ENCODE data around the gene WDR93. TPM values are rescaled to one million over a fixed set of nuclear protein-coding genes. Genes with fewer than 3 reads are reported as not detected.

WDR93 gene
- total RNA-seq, 1 experiment from 2014 or later, result 0.48 TPM

DNA sequence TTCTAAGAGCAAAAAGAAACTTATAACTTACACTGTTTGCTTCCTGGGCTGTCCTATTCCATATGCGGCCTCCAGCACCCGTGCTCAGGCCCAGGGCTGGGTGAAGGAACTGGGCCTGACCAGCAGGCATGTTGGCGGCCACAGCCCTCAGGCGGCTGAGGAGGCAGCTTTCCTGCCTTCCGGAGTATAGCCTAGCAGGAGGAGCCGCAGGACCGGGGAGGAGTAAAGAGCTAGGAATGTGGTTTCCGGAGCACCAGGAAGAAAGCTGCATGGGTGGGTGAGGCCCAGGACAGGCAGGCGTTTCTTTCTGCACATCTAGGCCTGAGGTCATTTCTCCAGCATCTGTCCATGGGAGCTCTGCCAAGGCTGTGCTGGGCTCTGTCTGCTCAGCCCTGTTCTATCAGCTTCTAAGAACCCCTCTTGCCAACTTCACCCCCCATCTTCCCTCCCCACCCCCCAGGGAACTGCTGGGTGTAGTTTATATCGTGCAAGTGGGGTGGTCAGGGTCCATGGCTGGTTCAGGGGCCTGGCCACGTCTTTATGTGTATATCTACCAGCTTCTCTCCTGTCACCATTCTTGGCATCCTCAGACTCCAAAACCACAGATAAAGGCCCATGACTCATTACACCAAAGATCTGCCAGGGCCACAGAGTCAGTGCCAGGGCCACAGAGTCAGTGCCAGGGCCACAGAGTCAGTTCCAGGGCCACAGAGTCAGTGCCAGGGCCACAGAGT lies 27.6 kb upstream of the WDR93 start:
- DNase-seq (ENCODE audit: low read depth), result peak; percentile 99

DNA sequence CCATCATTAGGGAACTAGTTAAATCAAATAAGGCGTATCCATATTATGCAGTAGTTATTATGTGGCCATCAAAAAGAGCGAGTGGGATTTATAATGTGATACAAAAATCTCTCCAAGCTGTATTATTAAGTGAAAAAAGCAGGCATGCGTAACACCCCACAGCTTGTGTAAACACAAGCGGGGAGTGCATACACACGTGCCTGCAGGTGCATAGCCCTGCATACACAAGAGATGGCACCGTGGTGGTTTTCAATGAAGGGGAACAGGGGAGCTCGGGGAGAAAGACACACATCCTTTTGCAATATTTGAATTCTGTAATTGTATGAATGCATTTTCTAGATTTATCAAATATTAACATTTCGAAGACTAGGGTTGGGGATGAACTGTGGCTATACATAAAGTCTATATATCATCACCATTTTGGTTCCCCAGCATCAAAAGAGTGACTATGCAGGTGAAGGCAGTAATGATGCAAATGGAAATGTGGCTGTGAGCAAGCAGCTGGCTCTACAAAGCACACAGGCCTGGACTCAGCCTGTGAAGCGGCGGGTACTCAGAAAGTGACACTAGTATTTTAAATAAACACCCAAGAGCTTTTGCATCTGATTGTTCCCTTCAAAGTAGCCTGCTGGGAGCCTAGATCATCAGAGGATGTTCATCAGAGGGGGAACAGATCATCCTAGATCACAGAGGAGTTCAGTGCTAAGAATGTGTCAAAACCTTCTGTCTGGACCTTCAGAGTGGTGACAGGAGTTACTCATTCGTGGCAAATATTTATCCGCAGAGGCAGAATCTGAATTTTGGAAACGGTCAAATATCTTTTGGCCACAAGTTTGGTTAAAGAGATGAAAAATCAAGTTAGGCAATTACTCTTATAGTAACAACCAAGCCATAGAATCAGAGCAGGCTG lies 25.9 kb upstream of the WDR93 start:
- peak; percentile 20 for DNase-seq (ENCODE audit: low read depth)

DNA sequence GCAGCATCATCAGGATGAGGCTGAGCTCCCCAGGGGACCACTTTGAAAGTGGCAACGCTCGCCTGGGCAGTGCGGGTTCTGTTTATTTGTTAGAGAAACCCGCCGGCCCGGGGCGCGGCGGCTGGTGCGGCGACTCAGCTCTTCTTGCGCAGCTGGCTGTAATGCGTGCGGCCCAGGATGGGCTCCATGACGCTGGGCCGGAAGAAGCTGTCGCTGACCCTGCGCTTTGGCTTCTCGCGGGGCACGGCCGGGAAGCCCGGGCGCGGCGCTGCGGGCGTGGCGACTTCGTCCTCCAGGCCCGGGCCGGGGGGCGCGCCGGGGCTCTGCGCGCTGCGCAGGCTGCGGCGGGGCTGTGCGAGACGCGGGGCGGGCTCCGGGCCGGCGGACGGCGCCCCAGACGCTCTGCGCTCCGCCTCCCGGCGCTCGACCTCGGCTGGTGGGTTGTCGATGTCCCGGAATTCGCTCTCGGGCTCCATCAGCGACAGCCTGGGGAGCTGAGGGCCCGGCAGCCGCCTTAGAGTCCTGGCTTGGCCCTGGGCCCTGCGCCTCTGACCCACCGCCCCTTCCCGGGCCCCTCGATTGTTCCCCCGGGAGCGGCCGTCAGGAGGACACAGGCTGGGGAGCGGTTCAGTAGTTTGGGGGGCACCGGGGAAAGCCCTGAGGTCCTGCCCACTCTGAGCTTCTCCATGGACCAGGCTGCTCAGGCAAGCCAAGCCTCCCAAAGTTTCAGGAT lies 25.0 kb upstream of the WDR93 start:
- peak; percentile 78 for DNase-seq (ENCODE audit: low read depth)

DNA sequence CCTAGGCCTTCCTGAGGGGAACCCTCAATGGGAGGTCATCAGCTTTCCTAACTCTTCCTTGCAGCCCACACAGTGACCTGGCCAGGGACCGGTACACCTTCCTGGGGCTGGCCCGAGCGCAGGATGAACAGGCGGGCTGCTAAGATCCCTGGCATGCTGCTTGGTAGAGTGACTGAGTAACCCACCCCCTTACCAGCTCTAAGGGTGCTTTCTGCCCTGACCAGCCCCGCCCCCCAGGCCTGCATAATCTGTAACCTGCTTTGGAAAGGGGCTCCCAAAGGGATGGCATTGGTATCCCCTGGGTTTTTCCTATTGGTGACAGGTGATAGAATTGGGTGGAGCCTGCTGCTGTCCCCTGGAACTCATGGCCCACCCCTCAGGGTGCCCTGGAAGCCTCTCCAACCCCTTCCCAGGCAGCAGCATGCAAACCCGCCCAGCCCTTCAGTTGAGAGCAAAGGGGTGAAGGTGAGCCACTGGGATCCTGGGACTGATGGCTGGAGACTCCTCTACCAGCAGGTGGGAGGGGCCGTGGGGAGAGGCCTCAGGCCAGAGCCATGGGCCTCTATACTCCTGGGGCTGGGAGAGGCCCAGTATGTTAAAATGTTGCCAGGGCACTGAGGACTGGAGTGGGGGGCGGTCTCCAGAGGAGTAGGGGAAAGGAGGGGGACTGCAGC lies 24.3 kb upstream of the WDR93 start:
- DNase-seq (ENCODE audit: low read depth), result no peak

DNA sequence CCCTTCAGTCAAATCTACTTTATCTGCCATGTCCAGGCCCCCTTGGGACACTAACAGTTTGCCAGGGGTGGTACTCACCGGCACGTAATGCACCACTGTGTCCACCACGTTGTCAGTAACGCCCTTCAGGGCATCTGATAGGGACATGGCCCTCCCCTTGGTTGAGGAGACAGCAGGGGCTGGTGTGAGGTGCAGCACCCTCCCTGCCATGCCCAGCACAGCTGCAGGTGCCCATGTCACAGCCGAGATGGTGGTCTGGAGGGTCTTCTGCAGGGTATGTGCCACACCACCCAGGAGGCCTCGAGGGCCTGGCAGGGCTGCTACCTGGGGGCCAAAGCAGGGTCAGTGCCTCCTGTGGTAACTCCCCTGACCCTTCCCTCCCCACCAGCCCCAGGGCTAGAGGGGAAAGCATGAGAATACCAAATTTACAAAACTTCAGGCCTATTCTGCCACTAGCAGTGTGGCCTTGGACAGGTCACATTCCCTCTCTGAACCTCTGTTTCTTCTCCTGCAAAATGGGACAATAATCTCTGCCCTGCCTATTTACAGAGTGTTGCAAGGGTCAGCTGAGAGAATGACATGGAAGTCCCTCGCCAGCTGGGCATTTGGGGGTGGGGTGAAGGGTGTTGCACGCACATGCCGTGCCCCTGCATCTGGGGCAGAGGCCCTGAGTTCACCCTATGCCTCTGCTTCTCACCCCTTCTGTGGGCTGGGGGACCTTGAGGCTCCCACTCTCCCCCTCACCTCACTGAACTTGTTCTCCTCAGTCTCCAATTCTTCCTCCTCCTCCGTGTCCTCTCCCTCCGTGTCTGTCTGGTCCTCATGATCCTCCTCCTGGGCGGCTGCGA lies 23.5 kb upstream of the WDR93 start:
- no peak for DNase-seq (ENCODE audit: low read depth)

DNA sequence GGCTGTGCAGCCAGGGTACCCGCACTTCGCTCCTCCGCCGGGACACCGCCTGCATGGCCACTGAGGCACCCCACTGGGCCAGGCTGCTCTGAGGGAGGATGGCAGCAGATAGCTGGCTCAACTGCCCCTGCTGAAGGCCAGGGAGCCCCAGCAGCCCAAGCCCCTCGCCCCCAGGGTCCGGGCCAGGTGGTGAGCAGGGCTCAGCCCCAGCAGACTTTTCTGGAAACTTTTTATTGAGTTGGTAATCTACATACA lies 23.0 kb upstream of the WDR93 start:
- DNase-seq (ENCODE audit: low read depth), result no peak

DNA sequence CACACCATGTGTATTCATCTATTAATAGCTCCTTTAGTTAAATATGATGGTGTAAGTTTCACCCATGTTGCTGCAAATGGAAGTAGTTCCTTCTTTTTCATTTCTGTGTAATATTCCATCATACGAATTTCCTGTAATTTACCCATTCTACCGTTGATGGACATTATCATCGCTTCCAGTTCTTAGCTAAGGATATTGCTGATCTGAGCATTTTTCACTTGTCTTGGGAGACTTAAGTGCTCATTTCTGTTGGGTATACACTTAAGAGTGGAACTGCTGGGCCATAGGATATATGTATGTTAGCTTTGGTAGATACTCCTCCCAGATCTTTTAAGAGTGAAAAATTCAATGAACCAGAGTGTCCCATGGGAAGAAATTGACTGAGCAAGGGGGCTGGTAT lies 22.4 kb upstream of the WDR93 start:
- no peak for DNase-seq (ENCODE audit: low read depth)

DNA sequence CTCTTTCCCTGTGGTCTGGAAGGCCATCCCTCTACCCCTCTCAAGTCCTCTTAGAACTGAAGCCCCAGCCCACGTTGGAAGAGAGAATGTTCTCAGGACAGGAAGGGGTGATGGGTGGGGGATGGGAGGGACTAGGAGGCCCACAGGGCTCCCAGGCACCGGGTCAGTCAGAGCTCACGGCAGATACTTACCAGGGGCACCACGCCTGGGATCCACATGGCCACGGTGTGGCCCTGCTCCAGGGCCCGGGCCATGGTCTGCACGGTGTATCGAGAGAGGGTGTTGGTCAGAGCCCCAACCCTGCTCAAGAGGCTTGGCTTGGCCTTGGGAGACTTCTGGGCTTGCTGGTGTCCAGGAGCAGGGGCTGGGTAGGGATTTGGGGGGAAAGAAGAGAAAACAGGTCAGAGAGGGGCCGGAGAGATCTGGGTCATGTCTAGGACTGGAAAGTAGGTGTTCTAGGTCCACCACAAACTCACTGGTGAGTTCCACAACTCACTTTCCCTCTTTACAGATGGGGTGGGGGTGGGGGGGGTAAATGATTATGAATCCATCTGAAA lies 21.2 kb upstream of the WDR93 start:
- DNase-seq (ENCODE audit: low read depth), result no peak

DNA sequence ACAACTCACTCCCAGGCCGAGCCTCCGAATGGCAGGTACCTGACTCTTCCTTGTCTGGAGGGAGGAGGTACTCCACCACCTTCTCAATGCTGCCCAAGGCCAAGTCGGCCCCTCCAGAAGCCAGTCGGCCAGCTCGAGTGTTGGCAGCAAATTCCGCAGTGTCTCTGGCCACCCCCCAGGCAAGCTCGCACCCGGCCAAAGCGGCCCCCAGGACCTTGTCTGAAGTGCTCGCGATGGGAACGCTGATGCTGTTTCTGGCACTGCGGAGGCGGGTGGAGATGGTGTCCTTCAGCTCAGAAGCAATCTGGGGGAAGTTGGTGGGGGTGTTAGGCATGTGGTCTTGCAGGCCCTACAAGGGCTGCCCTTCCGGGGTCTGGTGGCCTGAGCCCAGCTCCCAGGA lies 20.7 kb upstream of the WDR93 start:
- DNase-seq (ENCODE audit: low read depth), result no peak

DNA sequence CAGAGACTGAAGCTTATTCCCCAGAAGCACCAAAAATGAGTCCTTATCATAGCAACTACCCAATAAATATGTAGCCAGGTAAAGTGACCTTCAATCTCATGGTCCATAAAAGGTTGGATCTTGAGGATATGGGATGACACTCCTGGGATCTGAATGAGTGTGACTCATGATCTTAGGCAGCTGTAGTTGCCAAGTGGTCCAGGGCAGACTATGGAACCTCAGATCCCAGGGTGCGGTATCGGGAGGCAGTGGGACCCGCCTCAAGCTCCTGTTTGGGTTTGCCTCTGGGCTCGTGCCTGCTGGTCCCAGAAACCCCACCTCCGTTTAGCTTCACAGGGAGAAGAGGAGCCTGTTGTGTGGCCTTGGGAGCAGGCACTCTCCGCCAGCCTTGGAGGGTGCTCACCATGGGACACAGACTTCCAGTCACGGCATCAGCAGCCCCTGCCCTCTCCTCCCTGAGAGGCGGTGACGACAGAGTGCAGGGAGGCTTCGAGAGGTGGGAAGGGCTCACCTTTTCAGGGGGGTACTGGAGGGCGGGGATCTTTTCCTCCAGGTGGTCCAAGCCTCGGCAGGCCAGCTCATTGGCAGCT lies 19.5 kb upstream of the WDR93 start:
- DNase-seq (ENCODE audit: low read depth), result no peak

DNA sequence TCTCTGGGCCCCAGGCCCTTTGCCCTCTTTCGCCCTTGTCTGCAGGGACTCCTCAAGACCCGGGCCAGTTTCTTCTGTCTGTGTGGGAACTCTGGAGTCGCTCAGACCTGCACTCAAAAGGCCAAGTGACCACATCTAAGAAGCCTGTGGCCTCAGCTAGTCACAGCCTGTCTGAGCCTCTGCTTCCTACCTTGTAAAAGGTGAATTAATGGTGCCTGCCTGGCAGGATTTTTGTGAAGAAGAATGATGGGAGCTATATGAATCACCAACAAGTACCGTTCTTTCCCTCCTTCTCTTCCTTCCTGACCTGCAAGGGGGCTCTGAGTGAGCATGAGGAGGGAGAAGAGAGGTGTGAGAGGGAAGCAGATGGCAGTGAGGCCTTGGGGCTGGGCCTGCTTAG lies 18.9 kb upstream of the WDR93 start:
- DNase-seq (ENCODE audit: low read depth), result no peak

DNA sequence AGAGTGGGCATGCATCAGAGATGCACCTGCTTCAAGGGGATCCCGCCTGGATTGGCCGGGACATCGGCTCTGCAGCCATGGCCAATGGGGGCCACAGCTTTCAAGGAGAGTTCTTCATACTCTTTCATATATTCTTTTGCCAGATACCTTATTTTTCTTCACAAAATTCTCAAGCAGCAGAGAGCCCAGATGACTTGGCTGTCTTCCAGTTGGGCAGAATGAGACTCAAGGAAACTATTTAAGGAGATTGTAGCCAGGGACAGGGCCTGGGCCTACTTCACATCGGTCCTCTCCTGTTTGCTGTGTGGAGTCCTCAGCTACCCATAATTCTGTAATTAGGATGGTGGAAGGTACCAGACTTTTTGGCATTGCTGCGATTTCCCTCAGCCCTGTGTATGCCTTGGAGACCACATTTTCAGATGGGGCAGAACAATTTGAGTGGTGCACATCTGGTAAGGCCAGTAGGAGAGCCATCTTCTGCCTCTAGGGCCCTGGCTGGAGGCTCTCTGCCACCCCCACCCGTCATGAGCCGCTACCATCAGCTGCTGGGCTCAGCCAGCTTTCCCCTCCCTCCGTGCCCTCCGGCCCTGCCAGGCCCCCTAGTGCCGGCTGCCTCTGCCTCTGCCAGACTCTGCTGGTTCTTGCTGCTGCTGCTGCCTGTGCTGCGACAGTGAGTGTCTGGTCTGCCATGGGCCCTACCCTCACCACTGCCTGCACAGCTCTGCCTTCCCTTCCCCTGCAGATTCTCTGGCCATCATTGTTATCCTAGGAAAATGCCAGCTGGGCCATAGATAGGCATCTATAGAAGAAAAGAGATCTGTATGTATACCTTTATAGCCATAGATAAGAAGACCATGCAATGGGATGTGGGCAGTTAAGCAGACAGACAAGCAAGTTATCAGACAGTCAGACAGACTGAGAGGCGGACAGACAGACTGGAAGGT lies 18.1 kb upstream of the WDR93 start:
- DNase-seq (ENCODE audit: low read depth), result no peak

DNA sequence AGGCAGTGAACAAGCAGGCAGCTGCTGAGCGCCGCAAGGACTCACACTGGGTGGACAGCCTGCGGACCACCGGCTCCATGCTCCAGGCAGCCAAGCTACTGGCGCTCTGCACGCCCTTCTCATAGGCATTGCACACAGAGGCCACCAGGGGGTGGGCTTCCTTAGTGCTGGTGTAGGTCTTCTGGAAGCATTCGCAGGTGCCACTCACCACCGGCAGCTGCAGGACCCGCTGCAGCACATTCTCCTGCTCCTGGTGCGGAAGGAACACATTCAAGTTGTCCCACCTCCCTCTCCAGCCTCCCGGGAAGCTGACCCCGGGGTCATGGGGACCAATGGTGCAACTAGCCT lies 17.5 kb upstream of the WDR93 start:
- peak; percentile 24 for DNase-seq (ENCODE audit: low read depth)

DNA sequence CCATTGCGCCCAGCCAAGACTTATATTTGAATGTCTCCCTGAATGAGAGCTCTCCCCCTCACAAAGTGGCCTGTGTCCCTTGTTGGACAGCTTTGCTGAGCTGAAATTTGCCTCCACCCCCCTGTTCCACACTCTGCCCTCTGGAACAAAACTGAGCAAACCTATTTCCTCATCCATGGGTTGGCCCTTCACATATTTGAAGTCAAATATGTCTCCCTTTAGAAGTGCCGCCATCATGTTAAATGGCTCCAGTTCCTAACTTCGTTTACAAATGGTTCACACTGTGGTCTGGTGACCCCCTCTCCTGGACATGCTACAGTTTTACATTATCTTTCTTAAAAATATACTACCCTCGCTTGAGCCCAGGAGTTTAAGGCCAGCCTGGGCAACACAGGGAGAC lies 16.1 kb upstream of the WDR93 start:
- peak; percentile 40 for DNase-seq (ENCODE audit: low read depth)

DNA sequence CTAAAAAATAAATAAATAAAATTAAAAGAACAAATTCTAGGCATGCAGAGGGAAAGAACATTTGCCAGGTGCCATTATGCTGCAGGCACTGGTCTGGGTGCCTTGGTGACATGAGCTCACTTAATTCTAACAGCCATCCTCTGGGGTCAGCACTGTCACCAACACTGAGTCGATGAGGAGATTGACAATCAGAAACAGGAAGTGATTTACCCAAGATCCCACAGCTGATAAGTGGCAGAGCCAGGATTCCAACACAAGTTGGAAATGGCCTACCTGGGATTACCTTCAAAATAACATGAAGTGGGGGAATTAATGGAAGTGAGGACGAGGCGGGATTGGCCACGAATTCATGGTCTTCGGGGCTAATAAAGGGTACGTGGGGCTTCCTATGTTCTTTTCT lies 15.0 kb upstream of the WDR93 start:
- no peak for DNase-seq (ENCODE audit: low read depth)

DNA sequence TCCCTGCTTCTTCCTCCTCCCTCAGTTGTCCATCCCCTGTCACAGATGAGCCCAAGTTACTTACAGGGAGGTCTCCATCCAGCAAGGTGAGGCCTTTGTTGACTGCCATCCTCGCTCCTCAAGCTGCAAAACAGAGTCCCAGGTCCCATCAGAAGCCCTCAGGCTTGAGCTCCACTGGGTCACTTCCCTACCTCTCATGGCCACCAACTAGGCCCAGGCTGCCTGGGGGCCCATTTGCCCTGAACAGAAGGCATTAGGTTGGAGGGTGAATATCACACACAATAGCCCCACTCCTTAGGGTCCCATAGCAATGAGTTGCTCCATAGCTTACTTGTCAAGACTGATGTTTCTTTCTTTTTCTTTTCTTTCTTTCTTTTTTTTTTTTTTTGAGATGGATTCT lies 13.2 kb upstream of the WDR93 start:
- DNase-seq (ENCODE audit: low read depth), result no peak

DNA sequence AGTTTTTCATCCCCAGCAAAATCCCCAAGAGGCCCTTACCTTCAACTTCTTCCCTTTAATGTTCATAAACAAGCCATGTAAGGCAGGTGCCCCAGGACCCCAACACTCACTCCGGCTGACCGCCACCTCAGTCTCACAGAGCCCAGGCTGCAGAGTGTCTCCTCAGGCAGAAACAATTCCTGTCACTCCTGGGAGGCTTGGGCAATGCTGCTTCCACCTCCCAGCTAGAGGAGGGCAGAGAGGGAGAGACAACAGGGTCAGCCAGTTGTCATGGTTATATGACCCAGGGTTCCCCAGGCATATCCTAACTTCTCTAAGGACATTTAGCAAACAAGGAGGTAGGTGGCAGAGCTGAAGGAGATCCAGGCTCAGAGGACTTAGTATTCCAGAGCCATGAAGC lies 11.4 kb upstream of the WDR93 start, which contains the start of gene PLIN1:
PLIN1 (minus strand) TSS at position 156 of the 400 bp plus-strand sequence. CDS start 1,878 bp downstream, outside the sequence.
- DNase-seq (ENCODE audit: low read depth), result no peak

DNA sequence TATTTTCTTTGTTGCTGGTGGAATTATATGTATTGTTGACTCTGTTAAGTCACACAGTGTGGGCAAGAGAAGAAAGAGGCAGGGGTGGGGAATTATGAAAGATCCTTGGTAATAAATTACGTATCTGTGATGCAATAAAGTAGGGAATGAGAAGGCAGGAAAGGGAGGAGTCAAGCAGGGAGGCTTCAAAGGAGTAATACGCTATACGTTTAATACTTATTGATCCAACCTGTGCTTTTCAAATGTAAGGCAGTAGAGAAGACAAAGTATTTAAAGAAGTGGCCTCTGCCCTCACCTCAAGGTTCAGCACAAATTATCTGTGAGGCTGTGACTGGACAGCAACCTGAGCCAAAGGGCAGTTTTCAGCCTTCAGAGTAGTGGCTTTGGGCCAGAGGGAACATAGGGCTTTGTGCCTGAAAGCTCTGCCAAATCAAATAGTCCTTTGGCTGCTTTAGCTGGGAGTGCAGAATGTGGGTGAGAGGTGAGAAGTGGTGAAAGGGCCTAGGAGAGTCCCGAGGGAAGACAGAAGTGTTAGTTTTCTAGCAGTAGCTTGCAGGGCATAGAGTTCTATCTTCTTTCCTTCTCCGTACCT lies 10.2 kb upstream of the WDR93 start:
- DNase-seq (ENCODE audit: low read depth), result peak; percentile 48

DNA sequence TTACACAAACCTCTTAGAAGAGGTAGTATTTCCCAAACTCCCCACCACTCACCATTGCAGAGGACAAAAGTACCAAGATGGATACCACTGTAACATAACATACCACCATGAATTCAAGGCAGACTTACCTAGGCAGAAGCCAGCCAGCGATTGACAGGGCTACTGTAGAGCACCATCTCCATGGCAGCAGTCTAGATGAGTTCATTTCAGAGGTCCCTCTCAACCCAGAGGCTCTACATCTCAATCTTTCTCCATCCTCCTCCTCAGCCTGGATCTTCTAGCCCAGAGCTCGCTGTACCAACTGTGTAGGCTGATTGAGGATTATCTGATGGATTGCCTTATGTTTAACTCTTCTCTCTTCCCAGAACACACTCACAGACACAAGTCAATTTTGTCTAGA lies 9.5 kb upstream of the WDR93 start:
- no peak for DNase-seq (ENCODE audit: low read depth)
